ENCODE measurements around the gene CCDC90B. TPM values are rescaled to one million over a fixed set of nuclear protein-coding genes. Genes with fewer than 3 reads are reported as not detected.

The CCDC90B gene
- total and polyA plus RNA-seq, 2 of the 13 experiments (the other 11 are each of a cell fraction or from before 2014, with no cell fraction given), result 17.1 to 46.1 TPM

- TF ChIP-seq YY1 (IDR thresholded peaks at IDR 0.05; ENCODE audit: insufficient read depth, insufficient replicate concordance, low read depth, low read length) (peak; percentile 54), ZNF343 (CRISPR knock-in tag; IDR thresholded peaks at IDR 0.05) (no peak), IKZF1 (IDR thresholded peaks at IDR 0.05) (no peak), SP140L (CRISPR knock-in tag; IDR thresholded peaks at IDR 0.05; ENCODE audit: borderline replicate concordance) (no peak), ZGPAT (CRISPR knock-in tag; IDR thresholded peaks at IDR 0.05) (peak; percentile 52; the same call in 1 of the 2 replicates), GPN1 (CRISPR knock-in tag; IDR thresholded peaks at IDR 0.05; ENCODE audit: borderline replicate concordance) (no peak), ATAD3A (CRISPR knock-in tag; IDR thresholded peaks at IDR 0.05) (no peak), NCOR1 (IDR thresholded peaks at IDR 0.05; ENCODE audit: borderline replicate concordance, low read length) (peak; percentile 77; the same call in 1 of the 2 replicates), ASH2L (IDR thresholded peaks at IDR 0.05; ENCODE audit: insufficient read length, low read depth, low read length) (peak; percentile 55), ZFP36L1 (CRISPR knock-in tag; IDR thresholded peaks at IDR 0.05) (no peak), PBX2 (CRISPR knock-in tag; IDR thresholded peaks at IDR 0.05) (no peak), PITX1 (CRISPR knock-in tag; IDR thresholded peaks at IDR 0.05) (peak; percentile 64; the same call in 1 of the 2 replicates), FOXA1 (IDR thresholded peaks at IDR 0.05) (peak; percentile 81), FOXA1 (CRISPR knock-in tag; IDR thresholded peaks at IDR 0.05) (peak; percentile 45), GLI4 (CRISPR knock-in tag; IDR thresholded peaks at IDR 0.05; ENCODE audit: borderline replicate concordance) (no peak), PAXIP1 (CRISPR knock-in tag; conservative IDR thresholded peaks at IDR 0.05) (peak; percentile 77), EP300 (IDR thresholded peaks at IDR 0.05; ENCODE audit: low read depth in 2 of 2, low read length in 2 of 2) (peak in 1 of 2 experiments; percentile 64; a peak in 2 of 4 replicates), EP300 (CRISPR knock-in tag; IDR thresholded peaks at IDR 0.05; ENCODE audit: borderline replicate concordance) (no peak), IRF1 (CRISPR knock-in tag; IDR thresholded peaks at IDR 0.05; ENCODE audit: low read depth) (no peak), SAP130 (CRISPR knock-in tag; IDR thresholded peaks at IDR 0.05; ENCODE audit: low read depth) (peak; percentile 49), FOSL1 (CRISPR knock-in tag; IDR thresholded peaks at IDR 0.05; ENCODE audit: borderline replicate concordance) (no peak), ZNF570 (CRISPR knock-in tag; IDR thresholded peaks at IDR 0.05; ENCODE audit: borderline replicate concordance) (no peak), ZNF749 (CRISPR knock-in tag; IDR thresholded peaks at IDR 0.05; ENCODE audit: borderline replicate concordance) (no peak), MBD4 (IDR thresholded peaks at IDR 0.05; ENCODE audit: borderline replicate concordance, low read length) (no peak), ZNF337 (CRISPR knock-in tag; IDR thresholded peaks at IDR 0.05; ENCODE audit: borderline replicate concordance, low read depth) (no peak)
These were observed 1.5 kb downstream of the CCDC90B start (continued) for GRCh38 chr11:83284501-83285150.

All from HepG2 (cell line).